ENCODE data around the gene DNM3. TPM values are rescaled to one million over a fixed set of nuclear protein-coding genes. Genes with fewer than 3 reads are reported as not detected.

The DNM3 gene
- total and polyA plus RNA-seq, 2 of the 8 experiments (the other 6 are each of a cell fraction or from before 2014, with no cell fraction given) = 2.0 to 8.5 TPM

GRCh38 chr1:171998711-171999110 lies 157.4 kb downstream of the DNM3 start (continued):
- TF ChIP-seq SAP30 (IDR thresholded peaks at IDR 0.05; ENCODE audit: insufficient read depth, insufficient replicate concordance, low read length) (no peak), TBP (IDR thresholded peaks at IDR 0.05; ENCODE audit: low read depth, low read length) (no peak), RXRA (IDR thresholded peaks at IDR 0.05; ENCODE audit: insufficient read depth, low read depth, low read length) (no peak), YY1 (IDR thresholded peaks at IDR 0.05; ENCODE audit: low read depth, low read length) (no peak), CBX5 (IDR thresholded peaks at IDR 0.05; ENCODE audit: low read depth, low read length) (no peak), EZH2 (IDR thresholded peaks at IDR 0.05; ENCODE audit: low read depth, low read length, severe bottlenecking) (no peak), SP2 (IDR thresholded peaks at IDR 0.05; ENCODE audit: low read length) (no peak), TAF7 (optimal IDR thresholded peaks at IDR 0.05; ENCODE audit: borderline replicate concordance, low read depth, low read length) (no peak)

Measured in H1 (cell line).